Measurements from ENCODE around the gene ALLC.
A peak's percentile ranks its signal among the peaks of the same experiment; 100 is the strongest.
"Not testable (repeated sequence)": the region's sequence is repeated elsewhere in the genome, so short reads cannot be mapped to it uniquely, and the experiment has no call there.

The ALLC gene

GRCh38 chr2:3626118-3626811 is 31.7 kb upstream of the ALLC start:
- DNase-seq = no peak
- no peak for ATAC-seq

GRCh38 chr2:3626812-3627499 is 31.0 kb upstream of the ALLC start:
- DNase-seq = no peak
- ATAC-seq = no peak

- DNase-seq (no peak), ATAC-seq (no peak)
Observed at GRCh38 chr2:3627500-3628100, 30.4 kb upstream of the ALLC start.

- no peak for DNase-seq
- no peak for ATAC-seq
Observed at GRCh38 chr2:3628241-3628679, 29.7 kb upstream of the ALLC start.

DNA sequence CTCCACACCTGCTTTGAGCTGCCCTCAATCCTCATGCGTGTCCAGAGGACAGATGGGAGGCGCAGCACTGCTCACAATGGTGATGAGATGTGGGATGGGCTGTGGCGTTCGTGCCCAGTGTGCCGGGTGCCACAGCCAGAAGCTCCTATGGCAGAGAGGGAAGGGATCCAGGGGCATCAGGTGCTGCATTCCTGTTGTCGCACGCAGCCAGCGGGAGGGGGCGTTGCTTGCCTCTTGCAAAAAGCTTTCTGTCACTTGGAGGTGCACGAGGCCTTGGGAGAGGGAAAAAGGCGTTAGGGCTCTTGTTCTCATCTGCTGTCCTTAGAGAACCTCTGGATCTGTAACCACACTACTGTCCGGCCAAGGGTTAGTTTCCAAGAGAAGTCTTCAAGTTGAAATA is 29.2 kb upstream of the ALLC start:
- no peak for DNase-seq
- no peak for ATAC-seq

DNA sequence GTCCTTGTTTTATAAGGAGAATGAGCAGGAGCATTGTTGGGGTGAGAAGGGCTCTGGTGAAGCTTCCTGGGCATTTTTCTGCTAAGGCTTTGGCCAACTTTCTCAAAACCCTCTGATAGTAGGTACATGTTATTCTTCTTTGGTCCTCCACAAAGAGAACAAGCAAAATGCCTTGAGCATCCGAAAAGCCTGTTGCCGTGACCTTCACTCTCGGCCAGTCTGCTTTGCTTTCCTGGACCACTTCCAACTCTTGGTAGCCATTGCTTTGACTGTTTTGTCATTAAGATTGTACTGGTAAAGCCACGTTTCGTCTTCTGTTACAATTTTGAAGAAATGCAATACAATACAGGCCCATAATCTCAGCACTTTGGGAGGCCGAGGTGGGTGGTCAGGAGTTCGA is 27.4 kb upstream of the ALLC start:
- no peak for ATAC-seq
- DNase-seq = no peak

DNA sequence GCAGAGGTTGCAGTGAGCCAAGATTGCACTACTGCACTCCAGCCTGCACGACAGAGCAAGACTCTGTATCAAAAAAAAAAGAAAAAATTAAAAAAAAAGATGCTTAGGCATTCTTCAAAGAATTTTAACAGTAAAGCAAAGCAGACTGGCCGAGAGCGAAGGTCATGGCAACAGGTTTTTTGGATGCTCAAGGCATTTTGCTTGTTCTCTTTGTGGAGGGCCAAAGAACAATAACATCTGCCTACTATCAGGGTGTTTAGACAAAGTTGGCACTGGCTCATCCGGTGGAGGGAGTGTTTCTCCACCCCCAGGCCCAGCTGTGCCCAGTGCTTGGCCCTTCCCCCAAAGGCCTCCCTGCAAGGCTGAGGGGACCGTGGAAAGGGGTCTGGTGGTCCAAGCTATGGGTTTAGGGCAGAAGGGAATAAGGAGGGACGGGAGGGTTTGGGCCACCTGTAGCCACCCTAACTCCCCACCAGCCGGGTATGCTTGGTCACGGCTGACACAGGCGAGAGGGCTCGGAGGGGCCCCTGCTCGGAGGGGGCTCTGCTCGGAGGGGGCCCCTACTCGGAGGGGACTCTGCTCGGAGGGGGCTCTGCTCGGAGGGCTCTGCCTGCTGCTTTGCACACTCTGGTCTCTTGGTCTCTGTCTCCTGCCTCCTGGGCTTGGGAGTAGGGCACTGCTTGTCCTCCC is 26.7 kb upstream of the ALLC start:
- DNase-seq (no peak), ATAC-seq (no peak)

DNA sequence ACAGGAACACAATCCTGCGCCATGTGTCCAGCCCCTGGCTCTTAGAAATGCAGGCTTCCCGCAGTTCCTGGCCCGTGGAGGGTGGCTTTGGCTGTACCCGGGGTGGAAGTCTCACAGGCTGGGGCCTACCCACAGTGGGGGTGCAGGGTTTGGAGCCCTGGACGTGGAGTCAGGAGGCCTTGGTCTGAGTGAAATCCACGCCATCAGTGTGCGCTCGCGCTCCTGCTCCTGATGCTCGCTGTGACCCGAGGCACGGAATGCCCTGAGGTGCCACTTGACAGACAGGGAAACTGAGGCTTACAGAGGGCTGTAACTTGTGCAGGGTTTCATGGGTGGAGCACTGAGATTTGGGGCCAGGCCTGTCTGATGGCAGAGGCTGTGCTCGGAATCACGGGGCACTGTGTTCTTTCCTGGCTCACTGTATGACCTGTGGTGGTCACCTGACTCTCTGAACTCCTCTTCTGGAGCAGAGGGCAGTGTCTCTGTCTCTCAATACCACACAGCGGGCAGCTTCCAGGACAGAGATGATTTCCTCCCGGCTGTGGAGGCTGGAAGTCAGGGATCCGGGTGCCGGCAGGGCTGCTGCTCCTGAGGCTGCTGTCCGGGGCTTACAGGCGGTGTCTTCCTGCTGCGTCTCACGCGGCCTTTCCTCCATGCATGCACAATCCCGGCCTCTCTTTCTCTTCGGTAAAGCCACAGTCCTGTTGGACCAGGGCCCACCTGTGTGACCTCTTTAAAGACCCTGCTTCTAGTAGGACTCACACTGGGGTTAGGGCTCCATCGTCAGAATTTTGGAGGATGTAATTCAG is 25.9 kb upstream of the ALLC start:
- no peak for DNase-seq

GRCh38 chr2:3633089-3633981 is 24.7 kb upstream of the ALLC start:
- ATAC-seq = no peak
- DNase-seq = no peak

More for the DNA sequence above, 25.9 kb upstream of the ALLC start:
- ATAC-seq = no peak

- DNase-seq (no peak), ATAC-seq (no peak)
Observed at GRCh38 chr2:3633982-3634595, 23.9 kb upstream of the ALLC start.

- ATAC-seq = no peak
- DNase-seq = no peak
Observed at GRCh38 chr2:3634596-3635121, 23.3 kb upstream of the ALLC start.

GRCh38 chr2:3635171-3635974 is 22.6 kb upstream of the ALLC start:
- DNase-seq = no peak
- ATAC-seq = no peak

GRCh38 chr2:3635975-3636327 is 22.0 kb upstream of the ALLC start:
- not testable (repeated sequence) for ATAC-seq, DNase-seq

GRCh38 chr2:3636586-3637310 is 21.3 kb upstream of the ALLC start:
- DNase-seq (no peak), ATAC-seq (no peak)

GRCh38 chr2:3637311-3637675 is 20.7 kb upstream of the ALLC start:
- no peak for ATAC-seq
- DNase-seq = no peak

DNA sequence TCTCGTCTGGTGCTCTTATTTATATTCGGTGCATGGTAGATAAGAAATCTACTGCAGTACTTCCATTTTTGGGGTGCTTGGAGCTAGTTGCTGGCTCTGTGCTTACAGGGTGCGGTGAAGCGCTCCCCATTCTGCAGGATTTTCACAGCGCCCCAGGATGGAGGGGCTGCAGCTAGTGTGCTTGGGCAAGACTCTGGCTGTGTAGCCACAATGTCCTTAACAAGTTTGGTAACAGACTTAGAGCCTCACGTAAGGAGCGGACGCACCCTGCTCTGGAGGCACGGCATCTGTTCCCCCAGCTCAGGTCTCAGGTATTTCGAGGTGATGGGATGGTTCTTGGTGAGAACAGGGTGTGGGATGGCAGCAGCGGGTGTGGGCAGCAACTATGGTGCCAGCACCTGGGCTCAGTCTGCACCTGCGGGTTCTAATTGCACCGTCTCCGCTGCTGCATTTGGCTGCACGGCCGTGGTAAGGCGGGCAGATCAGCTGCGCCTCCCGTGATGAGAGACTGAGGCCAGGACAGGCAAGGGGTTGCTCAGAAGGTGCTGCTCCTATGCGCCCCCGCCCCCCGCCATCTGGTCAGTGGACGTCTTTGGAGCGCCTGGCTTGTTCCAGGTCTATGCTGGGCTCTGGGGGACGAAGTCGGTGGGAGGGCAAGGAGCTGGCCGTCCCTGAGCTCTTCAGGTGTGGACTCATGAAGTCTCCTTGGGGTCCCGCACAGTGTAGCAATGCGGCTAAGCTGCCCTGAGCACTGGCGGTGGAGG is 20.1 kb upstream of the ALLC start:
- DNase-seq (no peak), ATAC-seq (no peak)

DNA sequence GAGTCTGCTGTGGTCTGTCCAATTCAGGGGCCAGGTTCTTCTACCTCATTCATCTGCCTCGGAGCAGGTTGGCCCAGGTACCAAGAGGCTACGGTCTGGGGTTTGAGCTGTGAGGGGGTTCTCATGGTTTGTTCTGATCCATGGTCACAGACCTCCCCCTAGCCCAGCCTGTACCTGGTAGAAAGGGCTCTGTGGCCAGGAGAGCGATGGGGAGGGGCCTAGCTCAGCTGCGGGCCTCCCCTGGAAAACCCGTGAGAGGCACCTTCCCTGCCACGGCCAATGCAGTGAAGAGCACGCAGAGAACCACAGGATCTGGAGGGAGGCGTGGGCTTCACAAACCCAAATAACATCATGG is 19.6 kb upstream of the ALLC start:
- DNase-seq = no peak
- peak; percentile 10 for ATAC-seq

GRCh38 chr2:3639015-3639630 is 18.9 kb upstream of the ALLC start:
- DNase-seq = no peak
- no peak for ATAC-seq
